ENCODE measurements around the gene LPP. TPM values are rescaled to one million over a fixed set of nuclear protein-coding genes. Genes with fewer than 3 reads are reported as not detected.

LPP gene
- total and polyA plus RNA-seq, 9 of the 15 experiments (the other 6 are each of a cell fraction or from before 2014, with no cell fraction given): 0.07 to 0.18 TPM; not detected in 7

- TF ChIP-seq HMGN3 (IDR thresholded peaks at IDR 0.05; ENCODE audit: borderline replicate concordance, extremely low read depth, insufficient read length, low read depth, low read length) (no peak), ZNF134 (CRISPR knock-in tag; conservative IDR thresholded peaks at IDR 0.05) (no peak), HLTF (IDR thresholded peaks at IDR 0.05) (no peak)
Measured at GRCh38 chr3:188825901-188826300, 671.9 kb downstream of the LPP start (continued).

GRCh38 chr3:188826574-188826973 lies 672.6 kb downstream of the LPP start:
- no peaks in the 10 kb centered on the region for H3K36me3 ChIP-seq (ENCODE audit: control insufficient read depth, insufficient read depth, low read length)
- DNase-seq (ENCODE audit: extremely low read depth in 1 of 4, low spot score in 3 of 4) (no peak), FAIRE-seq (no peak), ATAC-seq (no peak)
- H3K4me2 ChIP-seq (ENCODE audit: insufficient read depth, low read length): no peak overlapping the region
- no TSS peak for BruUV-seq (replicated peaks)
- H4K20me1 ChIP-seq (replicated peaks; ENCODE audit: control insufficient read depth, insufficient read depth, low read length): no peaks in the 10 kb centered on the region
- no peak overlapping the region for H3K4me3 ChIP-seq
- no peak overlapping the region for H3K9ac ChIP-seq (ENCODE audit: insufficient read depth in 1 of 2, low read depth in 2 of 2, low read length in 2 of 2)
- no peaks in the 10 kb centered on the region for H3K79me2 ChIP-seq (ENCODE audit: control insufficient read depth, insufficient read depth, low read length)
- H3K9me3 ChIP-seq (replicated peaks; ENCODE audit: control insufficient read depth, insufficient read depth, low read depth, low read length): no peaks in the 10 kb centered on the region; the same call in 1 of the 2 replicates
- H3K27ac ChIP-seq (ENCODE audit: extremely low read depth, low read depth, low read length): no peak overlapping the region
- in situ Hi-C loops (cut with MboI) (no loop called here), intact Hi-C loops (cut with micrococcal nuclease) (no loop called here)
- H3K27me3 ChIP-seq (ENCODE audit: control insufficient read depth in 2 of 2, insufficient read depth in 2 of 2, low read length in 2 of 2): no peaks in the 10 kb centered on the region
- CTCF ChIA-PET (ENCODE audit: low intra/inter-chr PET ratio): no interaction called here
- H3K4me1 ChIP-seq (replicated peaks in 1 of 2; ENCODE audit: control insufficient read depth in 2 of 2, insufficient read depth in 2 of 2, low read length in 2 of 2): no peaks in the 10 kb centered on the region
- TF ChIP-seq ZNF398 (CRISPR knock-in tag; IDR thresholded peaks at IDR 0.05) (no peak), LEF1 (IDR thresholded peaks at IDR 0.05) (no peak), POLR2G (IDR thresholded peaks at IDR 0.05; ENCODE audit: low read depth, low read length) (no peak), POLR2A (conservative IDR thresholded peaks at IDR 0.05) (no peak), BCOR (IDR thresholded peaks at IDR 0.05) (no peak), ZZZ3 (IDR thresholded peaks at IDR 0.05) (no peak), BRD4 (IDR thresholded peaks at IDR 0.05) (no peak), GABPB2 (CRISPR knock-in tag; conservative IDR thresholded peaks at IDR 0.05) (no peak), ZNF586 (CRISPR knock-in tag; conservative IDR thresholded peaks at IDR 0.05) (no peak), CC2D1A (IDR thresholded peaks at IDR 0.05) (no peak), ZNF212 (CRISPR knock-in tag; IDR thresholded peaks at IDR 0.05) (no peak), MCM7 (IDR thresholded peaks at IDR 0.05) (no peak), TAF7 (tag; IDR thresholded peaks at IDR 0.05) (no peak), RBM39 (optimal IDR thresholded peaks at IDR 0.05; ENCODE audit: low read depth, low read length) (no peak), ELF2 (CRISPR knock-in tag; IDR thresholded peaks at IDR 0.05) (no peak), USF1 (CRISPR knock-in tag; IDR thresholded peaks at IDR 0.05) (no peak), ZFP1 (CRISPR knock-in tag; IDR thresholded peaks at IDR 0.05) (no peak), MLLT1 (IDR thresholded peaks at IDR 0.05) (no peak), ZNF134 (CRISPR knock-in tag; conservative IDR thresholded peaks at IDR 0.05) (no peak)
- H3K9me1 ChIP-seq (ENCODE audit: control insufficient read depth, insufficient read depth, low read length): no peaks in the 10 kb centered on the region
- 0% methylated on average over 1 of the region's 1 CpG for WGBS (ENCODE audit: insufficient coverage, low coverage, missing lambda C conversion rate)
- POLR2A ChIA-PET: no interaction called here
- no peak overlapping the region for H2AFZ ChIP-seq (ENCODE audit: low read depth, low read length)

Data from K562 (cell line).